NCI-H1930 (cell line): Measurements from ENCODE around the gene ALDH3A1.

Source experiments
- DNase-seq, 2 experiments: peaks; one replicate each; lab custom pipeline; 2025; lab: John Stamatoyannopoulos, UW

The ALDH3A1 gene

DNA sequence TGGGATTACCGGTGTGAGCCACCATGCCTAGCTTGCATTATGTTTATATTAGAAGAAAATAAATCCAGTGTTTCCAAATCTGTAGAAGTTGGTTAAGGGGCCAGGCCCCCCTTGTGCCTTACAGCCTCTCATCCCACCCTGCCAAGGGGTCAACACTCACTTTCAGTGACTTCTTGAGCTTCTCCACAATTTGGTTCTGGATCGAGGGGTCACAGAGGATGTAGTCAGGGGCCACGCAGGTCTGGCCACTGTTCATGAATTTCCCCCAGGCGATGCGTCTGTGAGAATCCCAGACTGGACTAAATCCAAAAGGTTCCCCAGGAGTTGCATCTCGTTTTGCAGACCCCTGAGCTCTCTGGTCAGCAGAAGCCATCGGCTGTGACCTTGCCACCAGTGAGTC, 7.2 kb downstream of the ALDH3A1 start:
- no peak for DNase-seq

DNA sequence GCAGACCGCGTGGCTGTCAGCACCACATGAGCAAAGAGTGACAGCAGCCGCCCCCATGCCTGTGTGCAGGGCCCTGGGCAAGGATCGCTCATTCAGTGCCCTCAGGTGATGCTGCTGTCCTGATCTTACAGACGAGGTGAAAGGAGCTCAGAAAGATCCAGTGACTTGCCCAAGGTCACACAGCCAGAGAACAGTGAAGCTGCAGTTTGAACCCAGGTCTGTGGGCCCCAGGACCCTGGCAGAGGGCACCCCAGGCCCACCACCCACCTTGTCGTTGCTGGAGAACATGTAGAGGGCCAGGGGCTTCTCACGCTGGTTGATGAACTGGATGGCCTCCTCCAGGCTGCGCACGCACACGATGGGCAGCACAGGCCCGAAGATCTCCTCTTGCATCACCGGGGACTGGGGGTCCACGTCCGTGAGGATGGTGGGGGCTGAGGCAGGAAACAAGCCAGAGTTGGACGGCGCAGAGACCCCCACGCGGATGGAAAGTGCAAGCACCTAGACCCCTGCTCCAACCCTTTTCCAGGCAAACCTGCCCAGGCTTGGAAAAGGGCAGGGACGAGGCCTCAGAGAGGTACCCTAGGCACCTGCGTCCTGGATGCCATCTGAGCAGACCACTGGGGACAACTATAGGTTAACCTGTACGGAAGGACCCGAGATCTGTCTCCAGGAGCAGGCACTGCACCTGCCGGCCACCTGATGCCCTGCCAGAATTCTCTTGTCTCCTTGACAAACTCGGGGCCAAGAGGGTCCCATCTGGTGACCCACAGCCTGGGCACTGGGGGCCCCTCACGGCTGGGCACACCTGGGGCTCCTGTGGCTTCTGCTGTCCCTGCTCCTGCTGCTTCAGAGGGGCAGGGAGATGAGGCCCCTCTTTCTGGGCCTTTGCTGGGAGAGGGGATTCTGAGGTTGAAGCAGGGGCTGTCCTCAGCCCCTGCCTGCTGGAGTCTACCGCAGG, 8.6 kb downstream of the ALDH3A1 start:
- no peak for DNase-seq

DNA sequence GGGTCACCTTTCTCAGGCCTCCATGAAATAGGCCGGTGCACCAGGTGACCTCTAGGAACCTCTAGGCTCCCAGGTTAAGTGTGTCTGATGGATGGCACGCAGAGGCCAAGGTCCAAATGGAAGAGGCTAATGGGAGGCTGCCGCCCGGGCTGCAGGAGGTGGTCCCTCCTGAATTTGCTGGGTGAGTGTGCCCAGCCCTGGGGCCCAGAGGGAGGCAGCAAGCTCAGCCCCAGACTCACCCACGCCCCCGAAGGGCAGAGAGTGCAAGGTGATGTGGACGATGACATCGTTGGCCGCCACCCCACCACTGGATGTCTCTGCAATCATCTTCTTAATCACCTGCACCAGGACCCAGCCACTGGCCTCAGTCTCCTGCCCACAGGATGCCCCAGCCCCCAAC, 9.3 kb downstream of the ALDH3A1 start:
- no peak for DNase-seq

DNA sequence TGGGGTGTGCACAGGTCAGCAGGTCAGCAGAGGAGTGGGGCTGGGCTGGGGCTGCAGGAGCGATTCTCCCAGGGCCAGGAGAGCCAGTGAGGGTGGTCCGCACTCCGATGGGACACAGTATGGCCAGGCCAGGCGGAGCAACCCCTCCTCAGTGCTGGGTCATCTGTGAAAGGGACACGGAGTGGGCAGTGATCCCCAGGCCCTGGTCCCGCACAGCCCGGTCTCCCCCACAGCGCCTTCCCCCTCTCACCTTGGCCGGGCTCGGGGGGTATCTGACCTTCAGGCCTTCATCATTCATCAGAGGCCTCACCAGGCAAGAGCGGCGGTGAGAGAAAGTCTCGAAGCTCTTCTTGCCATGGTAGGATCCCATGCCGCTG, 10.0 kb downstream of the ALDH3A1 start:
- DNase-seq, result no peak

DNA sequence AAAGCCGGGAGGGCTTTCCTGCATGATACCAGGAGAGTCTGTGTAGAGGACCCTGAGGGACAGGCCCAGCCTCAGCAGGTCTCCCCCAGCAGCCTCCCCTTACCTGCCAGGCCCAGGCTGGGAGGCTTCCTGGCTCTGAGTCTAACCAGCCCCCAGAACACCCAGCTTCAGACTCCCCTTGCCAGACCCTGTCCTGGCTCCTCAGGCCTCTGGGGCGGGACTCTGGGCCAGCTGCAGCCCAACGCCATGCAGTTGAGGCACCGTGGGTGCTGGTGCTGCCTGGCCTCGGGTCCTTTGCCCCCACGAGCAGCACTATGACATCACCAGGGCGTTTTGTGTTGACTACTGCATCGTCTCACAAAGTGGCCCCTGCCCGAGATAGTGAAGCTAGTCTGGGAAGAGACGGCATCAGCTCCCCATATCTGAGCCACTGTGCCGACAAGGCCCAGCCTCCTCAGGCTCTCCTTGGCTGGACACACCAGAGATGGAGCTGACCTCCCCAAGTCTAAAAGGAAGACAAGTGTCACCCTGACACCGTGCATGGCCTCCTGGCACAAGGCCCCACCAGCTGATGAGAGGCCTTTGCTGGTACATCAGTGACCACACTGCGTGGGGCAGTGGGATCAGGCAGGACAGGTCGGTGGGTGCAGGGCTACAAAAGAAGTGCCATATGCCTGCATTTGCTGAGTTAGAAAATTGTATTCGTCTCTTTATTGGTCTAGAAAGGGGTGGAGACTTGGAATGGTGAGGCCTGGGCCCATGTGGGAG, 10.6 kb downstream of the ALDH3A1 start:
- DNase-seq, result no peak

DNA sequence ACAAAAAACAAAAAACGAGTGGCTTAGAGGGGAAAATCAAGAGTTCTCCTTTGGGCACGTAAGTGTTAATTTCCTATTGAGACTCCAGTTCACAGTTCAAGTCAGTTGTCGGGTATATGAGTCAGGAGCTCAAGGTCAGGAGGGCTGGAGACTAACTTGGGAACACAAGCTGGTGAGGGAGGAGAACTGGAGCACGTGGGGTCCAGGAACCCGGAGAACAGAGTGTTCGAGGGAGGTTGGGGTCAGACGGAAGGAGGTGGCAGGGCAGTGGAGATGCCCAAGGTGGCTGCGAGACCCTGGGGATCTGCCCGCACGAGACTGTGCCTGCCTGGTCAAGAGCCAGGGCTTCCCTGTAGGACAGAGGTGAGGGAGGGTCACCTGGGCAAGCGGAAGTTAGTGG, 12.0 kb downstream of the ALDH3A1 start:
- no peak for DNase-seq

DNA sequence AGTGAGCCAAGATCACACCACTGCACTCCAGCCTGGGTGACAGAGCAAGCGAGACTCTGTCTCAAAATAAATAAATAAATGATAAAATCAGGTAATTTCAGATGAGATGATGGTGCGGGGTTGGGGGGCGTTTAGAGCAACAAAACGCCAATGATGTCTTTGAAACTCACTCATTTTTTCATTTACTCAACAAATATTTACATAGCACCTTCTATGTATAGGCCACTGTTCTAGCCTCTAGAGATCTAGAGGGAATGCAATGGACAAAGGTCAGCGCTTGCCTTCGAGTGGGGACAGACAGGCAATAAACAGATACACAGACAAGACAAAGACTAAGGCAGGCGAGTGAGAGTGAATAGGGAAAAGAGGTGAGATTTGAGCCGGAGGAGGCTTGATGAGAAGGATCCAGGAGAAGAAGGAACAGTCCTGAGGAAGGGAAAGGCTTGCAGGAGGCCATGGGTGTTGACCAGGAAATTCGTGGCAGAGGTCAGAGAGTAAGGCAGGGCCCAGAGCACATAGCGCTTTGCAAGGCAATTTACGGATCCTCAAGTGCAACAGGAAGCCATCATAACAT, 14.1 kb downstream of the ALDH3A1 start:
- no peak for DNase-seq

DNA sequence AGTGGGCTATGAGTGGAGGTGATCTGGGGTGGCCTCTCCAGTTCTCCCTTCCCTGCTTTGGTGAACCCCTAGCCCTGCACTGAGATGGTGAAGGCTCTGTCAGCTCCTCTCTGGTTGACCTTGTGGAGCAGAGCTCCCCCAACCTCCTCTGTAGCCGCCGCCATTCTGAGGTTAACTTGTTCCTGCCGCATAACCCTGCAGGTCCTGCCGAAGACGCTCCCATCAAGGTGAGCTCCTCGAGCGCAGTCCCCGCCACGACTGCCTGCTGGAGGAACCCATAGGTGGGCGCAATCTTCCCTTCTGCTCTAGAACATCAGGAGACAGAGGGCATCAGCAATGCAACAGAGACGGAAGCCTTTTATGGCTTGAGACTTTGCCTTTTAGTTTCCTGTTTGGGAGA, 16.5 kb downstream of the ALDH3A1 start:
- DNase-seq, result no peak

DNA sequence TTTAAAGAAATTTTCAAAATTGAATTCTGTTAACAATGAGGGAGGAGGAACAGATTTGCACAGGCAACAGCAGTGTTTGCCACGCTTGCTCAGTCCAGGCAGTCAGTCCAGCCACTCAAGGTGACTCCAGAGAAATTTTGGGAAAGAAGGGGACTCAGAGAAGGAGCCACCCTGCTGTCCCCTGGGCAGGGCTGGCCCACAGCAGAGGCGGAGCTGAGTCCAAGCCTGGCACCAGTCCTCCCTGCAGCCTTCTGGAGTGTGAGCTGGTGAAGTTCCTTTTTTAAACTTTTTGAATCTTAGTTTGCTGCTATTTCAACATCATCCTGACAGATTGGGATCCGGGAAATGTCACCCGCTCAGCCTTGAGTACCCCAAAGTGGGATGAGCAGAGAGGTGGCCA, 17.3 kb downstream of the ALDH3A1 start:
- DNase-seq, result no peak

DNA sequence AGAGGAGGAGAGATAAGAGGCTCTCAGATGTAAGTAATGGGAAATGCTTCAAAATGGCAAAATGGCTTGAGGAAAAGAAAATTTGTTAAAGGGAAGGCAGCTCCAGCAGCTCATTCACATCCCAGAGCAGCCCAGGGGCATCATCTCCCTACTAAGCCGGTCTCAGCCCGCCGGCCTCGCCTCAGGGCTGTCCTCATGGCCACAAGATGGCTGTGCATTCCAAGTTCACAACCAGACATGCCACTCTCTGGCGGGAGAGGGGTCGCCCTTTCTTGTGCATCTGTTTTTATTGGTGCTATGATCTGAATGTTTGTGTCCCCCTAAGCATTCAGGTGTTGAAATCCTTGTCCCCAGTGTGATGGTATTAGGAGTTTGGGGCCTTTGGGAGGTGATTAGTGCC, 18.2 kb downstream of the ALDH3A1 start:
- DNase-seq, result no peak

DNA sequence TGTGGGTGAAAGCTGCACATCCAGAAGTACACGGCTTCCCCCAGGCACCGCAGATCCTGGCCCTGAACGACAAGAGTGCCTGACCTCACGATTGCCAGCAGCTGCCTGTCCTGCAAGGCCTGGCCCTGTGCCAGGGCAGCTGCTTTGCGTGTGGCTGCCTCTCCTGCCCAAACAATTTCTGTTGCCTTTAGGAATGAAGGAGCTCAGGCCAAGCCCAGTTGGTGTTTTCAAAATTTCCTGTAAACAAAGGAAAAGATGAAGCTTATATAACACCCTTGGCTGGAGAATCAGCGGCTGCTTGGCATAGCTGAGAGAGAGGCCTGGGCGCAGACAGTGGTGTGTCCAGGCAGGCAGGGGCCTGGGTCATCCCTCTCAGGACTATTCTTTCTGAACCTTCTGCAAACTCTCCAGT, 20.0 kb downstream of the ALDH3A1 start:
- no peak for DNase-seq

DNA sequence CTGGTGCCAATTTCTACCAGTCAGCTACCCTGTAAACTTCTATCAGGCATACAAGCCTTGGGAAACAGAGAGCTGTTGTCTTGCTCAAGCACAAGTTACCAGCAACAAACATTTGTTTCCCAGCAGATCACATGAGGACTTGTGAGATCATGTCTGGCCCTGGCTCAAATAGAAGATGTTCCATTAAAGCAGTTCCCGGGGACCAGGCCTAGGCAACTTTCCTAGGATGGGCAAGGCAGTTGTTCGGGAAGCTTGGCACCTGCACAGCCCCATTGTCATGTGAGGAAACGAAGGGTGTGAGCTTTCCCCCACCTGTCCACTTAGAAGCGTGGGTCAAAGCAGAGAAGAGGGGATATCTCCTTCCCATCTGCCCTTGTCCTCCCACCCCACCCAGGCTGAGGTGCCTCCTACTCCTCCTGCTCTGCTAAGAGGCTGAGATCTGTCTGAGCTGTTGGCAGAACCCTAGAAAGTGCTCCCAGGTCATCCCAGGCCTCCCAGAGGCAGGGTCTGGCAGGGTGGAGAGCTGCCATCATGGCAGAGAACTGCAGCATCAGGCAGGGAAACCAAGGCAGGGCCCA, 20.5 kb downstream of the ALDH3A1 start:
- no peak for DNase-seq

DNA sequence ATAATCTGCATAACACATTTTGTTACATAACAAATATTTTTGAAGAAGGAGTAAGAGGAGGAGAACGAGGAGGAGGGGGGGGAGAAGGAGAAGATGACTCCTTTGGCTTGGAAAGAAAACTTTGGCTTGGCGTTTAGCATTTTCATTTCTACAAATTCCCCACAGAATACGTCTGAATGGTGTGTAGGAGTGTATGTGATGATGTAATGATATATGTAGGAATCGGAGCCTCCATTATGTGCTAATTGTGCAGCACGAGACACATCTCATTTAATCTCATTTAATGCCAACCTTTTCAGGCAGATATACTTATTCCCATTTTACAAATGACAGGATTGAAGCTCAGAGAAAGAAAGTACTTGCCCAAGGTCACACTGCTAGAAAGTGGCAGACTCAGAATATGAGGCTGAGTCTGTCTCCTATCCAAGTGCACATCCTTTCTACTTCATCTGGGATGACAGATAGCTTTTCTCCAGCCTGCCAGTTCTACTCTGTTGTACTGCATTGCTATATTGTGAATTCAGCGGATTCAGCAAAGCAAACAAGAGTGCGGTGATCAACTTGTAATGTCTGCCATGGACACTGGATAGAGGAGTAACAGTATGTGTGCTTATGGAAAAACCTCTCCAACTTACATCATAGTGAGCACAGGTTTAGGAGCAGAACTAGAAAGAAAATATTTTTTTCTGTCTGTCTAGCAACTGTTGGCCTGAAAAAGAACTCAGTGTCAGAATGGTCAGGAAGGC, 21.3 kb downstream of the ALDH3A1 start:
- DNase-seq, result no peak

DNA sequence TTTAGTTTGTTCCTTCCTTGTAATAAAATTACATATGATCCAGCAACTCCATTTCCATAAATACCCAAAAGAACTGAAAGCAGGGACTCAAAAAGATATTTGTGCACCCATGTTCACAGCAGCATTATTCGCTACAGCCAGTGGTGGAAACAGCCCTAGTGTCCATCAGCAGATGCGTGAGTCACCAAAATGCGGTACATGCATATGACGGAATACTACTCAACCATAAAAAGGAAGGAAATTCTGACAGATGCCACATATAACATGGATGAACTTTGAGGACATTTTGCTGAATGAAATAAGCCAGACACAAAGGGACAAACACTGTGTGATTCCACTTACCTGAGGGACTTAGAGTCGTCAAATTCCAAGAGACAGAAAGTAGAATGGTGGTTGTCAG, 22.6 kb downstream of the ALDH3A1 start:
- DNase-seq, result no peak

DNA sequence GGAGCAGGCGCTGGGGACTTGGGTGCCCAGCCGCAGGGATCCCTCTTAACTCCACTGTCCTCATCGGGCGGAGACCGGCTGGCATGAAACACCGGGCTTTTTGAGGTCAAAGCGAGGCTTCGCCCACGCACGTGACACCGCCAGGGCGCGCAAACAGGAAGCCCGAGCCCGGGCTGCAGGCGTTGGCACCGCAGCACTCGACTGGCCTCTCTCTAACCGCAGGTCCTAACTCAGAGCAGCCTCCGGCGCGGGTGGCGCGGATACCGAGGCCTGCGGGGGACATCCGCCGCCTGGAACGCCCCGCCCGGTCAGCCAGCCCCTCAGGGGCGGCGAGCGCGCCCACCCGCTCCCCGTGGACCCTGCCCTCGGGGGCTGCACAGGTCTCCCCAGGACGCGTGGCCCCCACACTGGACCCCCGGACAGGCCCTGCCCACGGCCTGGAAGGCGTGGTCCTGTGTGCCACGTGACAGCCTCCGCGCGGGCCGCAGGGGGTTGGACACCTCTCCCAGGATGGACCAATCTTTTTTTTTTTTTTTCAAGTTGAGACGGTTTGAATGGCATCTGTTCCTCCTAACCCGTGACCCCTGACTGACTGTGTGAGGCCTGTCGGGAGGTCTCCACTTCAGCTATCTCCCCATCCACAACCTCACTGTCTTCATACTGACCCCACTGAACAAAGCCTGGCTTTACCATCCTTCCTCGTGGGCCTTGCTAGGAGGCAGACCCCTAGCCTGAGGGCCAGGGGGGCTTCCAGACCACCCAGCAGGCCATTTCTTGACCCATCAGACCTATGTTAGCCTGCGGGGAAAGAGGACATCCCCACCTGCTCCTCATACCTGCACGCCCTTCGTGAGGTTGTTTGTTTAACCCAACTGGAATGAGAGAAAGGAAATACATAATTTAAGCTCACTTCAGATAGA, 23.3 kb downstream of the ALDH3A1 start:
- DNase-seq, result no peak

DNA sequence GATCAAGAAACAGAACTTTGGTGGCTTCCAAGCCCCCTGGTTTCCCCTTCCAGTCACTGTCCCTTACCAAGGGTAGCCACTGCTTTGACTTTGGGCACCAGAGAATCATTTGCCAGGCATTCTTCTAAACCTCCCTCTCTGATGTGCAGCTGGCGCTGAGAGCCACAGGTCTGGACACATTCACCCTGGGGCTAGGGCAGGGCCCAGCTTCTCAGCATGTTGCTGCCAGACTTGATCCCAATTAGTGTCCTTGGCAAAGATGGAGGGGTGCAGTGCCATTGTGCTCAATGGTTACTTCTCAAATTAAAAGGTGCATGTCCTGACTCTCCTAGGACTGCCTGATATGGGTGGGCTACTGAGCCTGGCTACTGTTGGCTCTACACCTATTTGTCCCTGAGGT, 24.1 kb downstream of the ALDH3A1 start:
- DNase-seq, result no peak

DNA sequence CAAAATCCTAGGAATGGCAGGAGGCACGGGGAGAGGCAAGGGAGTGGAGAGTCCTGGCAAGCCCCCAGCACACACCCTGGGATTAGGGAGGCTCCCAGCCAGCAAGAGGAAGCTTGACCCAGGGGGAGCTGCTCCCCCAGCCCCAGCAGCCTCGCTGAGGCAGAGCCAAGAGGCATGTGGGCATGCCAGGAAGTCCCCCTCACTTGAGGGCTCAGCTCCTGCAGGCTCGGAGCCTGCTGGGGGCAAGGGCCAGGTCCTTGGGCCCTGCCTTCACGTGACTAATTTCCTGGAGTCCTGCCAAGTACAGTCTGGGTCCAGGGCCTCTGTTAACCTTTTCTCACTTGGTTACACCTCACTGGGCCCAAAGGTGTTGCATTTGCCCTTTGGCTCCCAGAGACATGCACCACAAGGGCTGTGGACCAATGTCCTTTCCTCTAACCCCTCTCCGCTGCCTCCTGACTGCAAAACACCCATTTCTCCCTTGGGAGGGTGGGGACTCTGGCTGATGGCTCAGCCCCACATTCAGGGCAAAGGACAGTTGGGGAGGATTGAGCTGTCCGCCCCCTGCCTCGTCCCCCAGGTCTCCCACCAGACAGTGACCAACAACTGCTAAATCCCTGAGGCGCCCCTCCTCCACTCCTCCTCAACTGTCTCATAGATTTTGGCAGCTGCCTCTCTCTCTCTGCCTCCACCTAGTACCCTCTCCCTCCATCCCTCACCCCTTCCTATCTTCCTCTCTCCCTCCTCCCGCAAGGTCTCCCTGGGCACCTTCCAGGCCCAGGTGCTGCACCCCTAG, 27.3 kb downstream of the ALDH3A1 start:
- DNase-seq, result no peak

DNA sequence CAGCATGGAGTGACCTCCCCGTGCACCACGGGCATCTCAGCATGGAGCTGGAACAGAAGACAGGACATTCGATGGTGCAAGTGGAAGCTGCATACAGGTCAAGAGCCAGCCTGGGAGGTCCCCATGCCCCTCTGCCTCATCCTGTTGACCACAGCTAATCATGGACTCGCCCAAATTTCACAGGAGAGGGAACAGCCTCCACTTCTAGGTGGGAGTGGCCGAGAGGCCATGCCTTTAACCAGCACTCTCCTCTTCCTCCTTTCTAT, 28.0 kb downstream of the ALDH3A1 start:
- no peak for DNase-seq

DNA sequence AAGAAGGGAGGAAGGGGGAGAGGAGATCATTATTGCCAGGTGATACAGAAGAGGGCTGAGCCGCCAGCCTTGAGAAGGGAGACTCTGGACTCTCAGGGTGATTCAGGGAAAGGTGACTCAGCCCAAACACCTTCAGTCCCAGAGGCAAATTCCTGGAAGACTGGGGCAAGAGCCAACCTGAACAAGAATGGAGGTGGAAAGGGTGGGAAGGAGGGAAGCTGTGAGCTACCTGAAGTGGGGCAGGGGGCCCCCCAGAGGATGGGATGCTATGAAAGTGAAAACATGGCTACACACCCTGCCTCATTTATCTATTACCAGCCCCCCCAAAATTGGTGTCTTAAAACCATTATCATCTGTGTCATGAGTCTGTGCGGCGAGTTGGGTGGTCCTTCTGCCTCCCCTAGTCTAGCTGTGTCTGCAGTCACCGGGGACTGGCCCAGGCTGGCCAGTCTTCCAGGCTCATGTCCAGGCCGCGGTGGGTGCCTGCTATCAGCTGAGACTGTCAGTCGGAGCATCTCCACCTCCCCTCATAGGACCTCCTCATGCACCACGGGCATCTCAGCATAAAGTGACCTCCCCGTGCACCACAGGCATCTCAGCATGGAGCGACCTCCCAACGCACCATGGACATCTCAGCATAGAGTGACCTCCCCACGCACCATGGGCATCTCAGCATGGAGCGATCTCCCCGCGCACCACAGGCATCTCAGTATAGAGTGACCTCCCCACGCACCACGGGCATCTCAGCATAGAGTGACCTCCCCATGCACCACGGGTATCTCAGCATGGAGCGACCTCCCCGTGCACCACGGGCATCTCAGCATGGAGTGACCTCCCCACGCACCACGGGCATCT, 28.5 kb downstream of the ALDH3A1 start:
- no peak for DNase-seq
